NCI-H748 (cell line): ENCODE results near the gene HMX1.

Experiments used
- DNase-seq: peaks from one replicate; lab custom pipeline; 2025; ENCODE audit not compliant: unreplicated experiment; lab: John Stamatoyannopoulos, UW

The HMX1 gene

DNA sequence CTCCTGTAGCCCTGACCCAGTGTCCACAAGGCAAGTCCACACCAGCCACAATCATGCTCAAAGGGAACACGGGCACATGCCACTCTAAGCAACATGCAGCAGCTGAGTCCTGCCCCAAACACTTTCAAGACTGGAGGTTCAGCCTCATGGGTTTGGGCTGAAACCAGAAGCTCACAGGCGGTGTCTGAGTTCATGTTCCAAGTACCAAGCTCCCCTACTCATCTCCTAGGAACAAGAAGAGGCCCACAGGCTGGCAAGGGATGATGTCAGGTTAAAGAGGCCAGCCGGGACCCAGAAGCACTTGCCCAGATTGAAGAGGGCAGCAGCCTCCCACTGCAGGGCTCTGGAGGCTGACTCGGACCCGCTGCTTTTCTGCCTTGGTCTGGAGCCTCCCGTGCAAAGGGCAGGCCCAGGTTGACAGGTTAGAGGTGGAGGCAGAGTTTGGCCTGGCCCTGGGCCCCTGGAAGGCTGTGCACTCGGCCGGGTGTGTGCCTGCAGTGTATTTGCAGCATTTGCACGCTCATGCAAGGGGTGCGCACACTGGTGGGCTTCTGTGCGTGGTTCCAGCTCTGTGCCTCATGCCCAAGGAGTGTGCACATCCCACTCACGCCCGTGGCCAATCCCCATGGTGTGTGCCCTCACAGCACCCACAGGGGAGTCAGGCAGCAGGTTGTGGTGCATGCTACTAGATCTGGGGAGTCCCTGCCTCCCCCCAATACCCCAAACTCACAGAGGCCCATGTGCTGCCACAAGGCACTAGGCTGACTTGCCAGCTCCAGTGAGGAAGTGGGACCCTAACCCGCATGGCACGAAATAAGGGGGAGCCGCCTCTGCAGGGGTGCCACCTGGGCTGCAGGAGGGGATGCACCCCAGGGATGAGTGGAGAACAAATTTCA is 2.4 kb downstream of the HMX1 start:
- no peak for DNase-seq

DNA sequence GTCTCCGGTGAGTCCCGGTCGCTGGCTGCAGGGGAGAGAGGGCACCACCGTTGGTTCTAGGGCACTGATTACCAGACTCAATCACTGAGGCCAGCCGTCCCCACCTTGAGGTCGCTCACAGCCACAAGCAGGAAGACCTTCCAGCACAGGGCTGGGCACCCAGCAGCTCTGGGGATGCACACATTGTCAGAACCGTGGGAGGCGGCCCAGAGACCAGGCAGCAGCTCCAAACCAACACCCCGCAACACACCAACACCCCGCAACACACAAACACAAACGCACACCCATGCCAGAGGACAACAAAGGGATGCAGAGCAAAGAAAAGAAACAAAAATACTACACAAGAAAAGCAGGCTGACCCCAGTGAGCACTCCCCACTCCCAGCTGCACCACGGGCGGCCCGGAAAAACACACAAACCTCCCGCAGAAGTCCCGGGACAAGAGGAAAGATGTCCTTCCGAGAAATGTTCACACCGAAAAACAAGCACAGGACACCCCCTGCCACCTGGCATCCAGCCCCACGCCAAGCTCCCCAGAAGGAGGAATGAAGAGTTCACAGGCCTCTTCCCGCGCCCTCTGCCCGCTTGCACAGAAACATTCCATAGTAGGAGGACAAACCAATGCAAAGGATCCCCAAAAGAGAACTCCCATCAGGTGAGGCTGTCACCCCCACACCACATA is 3.2 kb downstream of the HMX1 start:
- no peak for DNase-seq

DNA sequence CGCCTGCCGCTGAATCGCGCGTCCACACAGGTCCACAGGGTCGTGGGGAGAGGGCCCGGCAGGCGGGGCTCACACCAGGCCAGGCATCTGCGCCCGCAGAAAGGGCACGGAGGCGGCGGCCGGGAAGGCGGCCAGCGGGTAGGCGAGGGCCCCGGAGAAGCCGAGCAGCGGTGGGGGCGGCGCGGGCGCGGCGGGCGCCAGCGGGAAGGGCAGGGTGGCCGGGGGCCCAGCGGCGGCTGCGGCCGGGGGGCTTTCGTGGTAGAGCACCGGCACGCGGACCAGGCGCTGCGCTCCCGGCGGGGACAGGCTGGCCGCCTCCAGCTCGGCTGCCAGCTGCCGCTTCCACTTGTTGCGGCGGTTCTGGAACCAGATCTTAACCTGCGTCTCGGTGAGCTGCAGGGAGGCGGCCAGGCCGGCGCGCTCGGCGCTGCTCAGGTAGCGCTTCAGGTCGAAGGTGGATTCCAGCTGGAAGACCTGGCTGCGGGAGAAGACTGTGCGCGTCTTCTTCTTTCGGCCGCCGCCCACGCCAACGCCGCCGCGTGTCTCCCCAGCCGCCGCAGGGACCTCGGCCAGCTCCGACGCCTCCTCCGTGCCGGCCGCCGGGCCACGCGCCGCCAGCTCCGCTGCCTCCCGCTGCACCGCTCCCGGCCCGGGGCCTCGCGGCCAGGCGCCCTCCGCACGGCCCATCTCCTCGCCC is 3.9 kb downstream of the HMX1 start:
- DNase-seq: no peak

DNA sequence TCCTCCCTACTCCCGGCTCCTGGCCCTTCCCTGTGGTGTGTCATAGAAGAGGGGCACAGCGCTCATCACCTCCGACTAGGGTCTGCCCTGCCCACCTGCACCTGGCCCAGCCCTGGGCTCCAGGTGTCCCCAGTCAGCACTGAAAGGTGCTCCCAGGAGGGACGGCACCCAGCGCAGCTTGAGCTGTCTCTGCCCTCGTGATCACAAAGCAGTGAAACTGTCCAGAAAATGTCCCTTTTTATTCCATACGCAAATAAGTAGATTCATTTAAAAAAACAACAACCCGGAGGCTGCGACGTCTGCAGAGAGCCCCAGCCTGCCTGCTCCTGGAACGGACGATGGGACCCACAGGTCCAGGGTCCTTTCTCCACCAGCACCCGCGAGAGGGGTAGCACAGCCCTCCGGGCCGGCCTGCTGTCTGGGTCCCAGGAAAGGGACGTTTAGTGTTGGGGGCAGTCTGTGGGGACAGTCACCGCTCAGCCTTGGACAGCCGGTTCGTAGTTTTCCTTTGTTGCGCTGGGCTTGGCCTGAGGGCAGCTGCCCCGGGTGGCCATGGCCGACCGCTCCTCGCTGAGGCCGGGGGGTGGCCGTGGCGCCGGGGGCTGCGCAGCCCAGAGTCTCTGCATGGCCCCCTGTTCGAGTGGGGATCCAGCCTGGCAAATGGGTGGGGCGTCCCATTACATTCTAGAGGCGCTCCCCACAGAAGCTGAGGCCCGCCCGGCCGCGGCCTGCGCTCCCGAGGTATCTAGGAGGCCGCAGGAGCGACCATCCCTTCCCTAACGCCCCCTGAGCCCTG is 4.6 kb downstream of the HMX1 start:
- no peak for DNase-seq

DNA sequence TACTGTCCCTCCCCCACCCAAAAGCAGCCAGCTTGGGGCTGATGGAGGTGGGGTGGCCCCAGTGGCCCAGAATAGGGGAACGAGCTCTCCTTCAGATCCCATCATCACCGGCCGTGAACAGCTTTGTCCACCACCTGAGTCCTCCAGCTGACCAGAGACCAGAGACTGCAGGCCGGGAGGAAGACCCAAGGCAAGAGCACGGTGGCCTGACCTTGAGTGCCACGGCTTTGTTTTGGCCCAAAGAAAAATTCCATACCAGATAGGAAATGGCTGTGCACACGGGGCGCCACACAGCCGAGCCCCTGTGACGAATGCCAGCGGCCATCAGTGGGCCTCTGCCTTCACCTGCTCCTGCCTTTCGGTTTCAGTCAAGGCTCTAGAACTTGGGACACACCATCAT is 5.2 kb downstream of the HMX1 start:
- no peak for DNase-seq

DNA sequence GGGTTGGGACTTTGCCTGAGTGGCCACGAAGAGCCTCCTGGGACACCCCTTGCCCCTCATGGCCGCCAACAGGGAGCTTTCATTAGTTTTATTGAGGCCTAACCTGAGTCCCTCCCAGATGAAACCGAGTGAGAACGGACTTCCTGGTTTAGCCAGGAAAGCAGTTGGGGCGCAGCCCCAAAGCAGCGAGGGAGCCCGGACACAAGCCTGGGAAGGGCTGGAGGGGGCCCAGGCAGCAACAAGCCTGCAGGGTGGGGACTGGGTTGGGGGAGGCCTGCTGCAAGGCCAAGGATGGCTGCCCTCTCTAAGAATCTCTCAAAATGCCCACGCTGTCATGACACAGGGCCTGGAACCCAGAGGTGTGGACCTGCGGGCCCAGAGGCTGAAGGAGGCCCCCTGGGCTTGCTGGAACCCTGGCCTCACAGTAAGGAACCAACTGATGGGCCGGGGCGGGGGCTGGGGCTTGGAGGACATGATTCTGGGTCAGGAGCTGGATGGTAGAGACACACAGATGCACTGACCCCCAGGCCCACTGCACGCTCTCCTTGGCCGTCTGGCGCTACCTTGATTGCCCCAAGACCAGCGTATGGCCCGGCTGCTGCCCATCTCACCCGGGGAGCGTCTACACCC is 5.8 kb downstream of the HMX1 start:
- no peak for DNase-seq

DNA sequence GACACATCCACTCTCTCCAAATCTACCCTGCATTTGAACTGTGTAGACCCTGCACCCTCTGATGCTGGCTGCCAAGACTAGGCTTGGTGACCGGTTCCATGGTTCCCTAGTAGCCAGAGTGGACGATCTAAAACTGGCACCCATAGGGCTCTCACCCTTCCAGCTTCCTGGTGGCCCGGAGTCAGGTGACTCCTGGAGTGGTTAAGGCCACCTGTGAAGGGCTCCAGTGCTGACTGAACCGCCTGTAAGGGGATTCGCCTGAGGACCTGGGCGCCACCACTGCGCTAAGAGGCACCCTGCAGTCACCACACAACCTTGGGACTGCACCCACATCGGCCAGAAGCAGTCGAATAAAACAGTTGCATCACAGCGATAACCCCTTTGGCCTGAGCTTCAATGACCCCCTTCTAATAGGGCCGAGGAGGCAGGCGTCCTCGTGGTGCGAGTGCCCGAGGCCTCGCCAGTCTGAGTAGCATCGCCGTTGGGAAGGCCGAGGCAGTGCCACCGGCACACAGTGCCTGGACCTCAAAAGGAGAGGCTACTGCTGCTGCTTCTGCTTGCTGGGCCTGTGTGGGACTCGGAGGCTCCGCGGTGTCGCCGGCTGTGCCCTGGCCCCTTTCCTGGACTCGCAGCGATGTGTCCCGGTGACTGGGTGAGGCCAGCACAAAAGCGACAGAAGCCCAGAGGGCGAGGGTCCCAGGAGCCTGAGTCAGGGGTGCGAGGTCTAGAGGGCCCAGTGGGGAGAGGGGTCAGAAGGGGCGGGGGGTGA is 6.5 kb downstream of the HMX1 start:
- DNase-seq: no peak

DNA sequence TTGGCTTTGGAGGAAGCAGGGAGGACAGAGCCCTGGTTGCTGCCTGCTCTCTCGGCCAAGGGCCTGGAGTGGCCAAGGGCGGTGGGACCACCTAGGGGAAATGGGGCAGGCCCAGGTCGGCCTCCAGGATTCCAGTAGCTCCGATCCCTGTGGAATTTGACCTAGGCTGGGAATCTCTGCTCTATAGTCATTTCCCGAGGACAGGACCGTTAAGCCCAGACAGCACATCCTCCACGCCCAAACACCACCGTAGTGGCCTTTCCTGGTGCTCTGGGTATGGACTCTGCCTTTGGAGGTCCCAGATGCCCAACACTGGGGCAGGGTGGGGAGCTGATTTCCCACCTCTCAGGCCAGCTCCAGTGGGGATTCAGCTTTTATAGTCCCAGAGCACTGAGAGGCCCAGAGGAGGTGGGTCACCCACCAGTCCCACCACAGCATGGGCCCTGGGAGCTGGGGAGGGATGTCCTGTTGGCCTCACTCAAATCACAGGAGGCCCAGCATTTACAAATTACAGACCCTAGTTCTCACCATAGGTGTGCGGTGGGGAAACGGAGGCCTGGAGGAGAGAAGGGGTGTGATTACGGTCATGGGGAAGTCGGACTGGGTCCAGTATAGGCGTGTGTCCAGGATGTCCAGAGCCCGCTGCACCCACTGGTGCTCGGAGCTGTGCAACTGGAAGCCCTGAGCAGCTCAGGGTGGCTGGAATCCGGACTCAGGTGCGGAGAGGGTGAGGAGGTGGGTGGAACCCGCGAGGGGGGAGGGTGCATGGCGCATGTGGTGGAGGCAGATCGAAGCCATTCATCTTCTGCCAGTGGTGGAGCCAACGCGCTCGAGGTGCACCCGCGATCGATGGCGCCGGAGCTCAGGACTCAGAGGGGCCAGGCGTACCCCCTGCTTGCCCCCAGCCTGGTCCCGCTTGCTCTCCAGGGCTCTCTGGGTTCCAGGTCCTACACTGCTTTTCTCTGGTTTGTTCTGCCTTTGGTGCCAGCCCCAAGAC is 7.7 kb downstream of the HMX1 start:
- DNase-seq: no peak

DNA sequence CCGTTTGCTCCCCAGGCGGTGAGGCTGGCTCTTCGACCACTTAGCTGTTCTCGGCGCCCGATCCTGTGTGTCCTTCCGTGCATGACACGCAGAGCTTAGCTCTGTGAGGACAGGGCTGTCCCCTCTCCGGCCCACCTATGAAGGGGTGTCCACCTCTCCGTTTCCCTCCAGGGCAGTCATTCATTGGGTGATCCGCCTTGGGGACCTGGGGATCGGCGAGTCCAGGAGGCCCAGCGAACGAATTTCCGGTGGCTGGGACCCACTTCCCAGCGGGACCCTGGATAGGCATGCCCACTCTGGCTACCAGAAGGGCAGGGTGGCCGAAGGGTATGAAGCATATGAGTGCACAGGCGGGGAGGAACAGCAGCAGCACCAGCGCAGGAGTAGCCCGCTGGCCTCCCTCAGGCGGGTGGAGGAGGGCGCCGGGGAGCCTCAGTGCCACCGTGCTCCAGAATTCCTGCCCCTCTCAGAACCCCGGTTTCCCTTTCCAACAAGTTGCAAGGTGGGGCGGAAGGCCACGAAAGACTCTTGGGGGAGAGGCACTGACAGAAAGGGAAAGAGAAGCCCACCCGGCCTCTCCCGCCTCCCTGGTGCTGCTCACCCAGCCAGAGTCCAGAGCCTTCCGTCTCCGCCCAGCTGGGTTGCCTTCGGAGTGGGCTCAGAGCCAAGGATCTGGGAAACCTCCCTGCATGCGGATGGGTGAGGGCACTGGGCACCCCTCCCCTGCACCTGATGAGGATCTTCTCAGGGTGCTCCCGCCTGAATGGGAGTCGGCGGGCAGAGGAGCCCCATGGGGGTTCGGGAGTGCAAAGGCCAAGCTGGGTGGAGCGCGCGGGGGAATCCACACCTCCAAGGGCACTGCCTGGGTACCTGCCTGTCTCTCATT is 8.6 kb downstream of the HMX1 start:
- no peak for DNase-seq

DNA sequence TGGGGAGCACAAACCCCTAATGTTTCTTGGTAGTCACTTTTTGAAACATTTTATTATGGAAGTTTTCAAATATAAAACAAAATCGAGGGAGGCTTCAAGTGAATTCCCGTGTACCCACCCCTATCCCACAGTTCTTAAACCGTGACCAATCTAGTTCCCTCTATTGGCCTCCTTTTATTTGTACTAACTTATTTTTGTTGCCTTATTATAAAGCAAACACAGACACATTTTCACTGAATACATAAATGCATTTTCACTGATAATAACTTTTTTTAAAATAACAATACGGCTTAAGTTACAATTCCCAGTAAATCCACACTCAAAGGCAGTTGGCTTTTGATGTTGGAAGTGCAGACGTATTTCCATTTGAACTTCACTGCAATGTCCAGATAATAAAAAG is 9.3 kb downstream of the HMX1 start:
- DNase-seq: no peak

DNA sequence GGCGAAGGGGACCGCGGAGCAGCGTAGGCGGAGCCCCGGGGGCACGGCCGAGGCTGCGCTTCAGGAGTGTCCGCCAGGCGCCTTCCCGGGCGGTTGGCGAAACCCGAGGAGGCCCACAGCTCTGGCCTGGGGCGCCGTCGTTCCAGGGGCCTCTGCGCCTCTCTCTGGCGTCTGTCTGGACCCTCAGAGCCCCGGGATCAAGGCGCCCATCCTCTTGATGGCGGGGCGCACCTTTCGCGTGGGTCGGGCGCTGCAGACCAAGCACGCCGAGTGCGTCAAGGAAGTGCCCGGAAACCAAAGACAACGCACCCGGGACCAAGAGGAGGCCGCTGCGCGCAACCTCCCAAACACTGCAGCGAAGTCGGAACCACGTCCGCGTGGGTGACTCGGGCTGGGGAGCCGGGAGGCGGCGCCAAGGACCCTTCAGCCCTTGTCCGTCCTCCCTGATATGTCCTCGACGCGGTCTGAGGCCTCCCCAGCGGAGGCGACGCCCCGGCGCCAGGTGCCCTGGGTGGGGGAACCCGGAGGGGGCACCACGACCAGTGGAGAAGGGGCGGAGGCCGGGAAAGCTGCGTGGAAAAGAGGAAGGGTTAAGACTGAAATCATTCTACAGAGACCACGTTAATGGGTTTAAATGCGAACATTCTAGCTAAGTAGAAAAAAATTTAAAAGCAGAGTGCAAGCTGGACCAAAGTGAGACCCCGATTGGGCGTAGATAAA is 9.9 kb downstream of the HMX1 start:
- no peak for DNase-seq

DNA sequence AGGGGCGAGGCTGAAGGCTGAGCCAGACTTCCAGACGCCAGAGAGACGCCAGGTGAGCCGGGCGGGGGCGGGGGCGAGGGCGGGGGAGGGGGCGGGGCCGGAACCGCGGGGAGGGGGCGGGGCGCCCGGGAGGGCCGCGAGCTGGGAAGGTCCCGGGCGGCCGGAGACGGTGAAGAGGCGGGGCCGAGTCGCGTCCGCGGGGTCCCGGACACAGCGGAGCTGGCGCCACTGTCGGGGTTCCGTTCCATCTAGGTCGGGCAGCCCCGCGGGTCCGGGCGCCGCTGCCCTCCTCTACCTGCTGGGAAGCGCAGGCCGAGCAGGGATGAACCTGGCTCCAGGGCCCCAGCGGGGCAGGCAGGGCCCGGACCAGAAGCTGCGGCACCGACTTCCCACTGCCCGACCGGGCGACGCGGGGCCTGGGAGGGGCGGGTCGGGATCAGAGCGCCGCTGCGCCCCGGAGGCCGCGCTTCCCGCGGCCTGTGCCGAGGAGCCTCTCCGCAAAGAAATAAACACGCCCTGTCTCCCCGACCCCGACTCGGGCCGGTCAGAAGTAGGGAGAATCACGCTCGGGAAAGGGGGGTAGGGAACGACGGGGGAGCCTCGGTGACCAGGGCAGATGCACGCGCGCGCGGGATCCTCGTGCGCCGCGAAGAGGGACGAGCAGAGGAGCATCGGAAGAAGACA is 10.6 kb downstream of the HMX1 start:
- DNase-seq: no peak

DNA sequence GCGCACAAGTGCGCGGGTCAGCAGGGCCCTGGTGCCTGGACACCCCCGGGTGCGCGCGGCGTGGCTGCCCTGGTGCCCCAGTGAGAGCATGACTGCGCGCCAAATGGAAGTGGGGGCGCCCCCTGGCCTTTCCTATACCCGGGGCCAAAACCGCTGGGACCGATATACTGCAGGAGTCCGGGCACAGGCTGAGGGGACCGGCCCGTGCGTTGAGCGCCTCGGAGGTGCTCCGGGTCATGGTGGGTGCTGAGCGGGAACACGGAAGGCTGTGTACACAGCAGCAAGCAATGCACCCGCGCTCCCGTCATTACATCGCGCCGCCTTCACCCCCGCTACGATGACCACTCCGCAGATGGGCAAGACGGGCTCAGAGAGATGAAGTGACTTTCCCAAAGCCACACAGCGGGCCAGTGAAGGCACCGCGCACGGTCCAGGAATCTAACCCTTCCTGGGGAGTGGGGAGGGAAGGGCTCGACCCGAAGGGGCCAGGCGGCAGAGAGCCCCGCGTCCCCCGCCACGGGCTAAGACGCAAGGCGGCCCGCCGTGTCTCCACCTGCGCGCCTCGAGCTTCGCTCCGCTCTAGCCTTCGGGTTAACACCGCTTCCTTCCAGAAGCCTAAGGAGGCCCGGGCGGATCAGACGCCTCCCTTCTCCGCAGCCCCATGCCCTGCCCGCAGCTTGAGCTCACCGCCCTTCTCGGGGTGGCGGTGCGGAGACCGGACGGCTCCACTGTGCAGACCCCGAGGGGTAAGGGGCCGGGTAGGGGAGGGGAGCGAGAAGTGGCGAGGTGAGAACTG is 11.3 kb downstream of the HMX1 start:
- no peak for DNase-seq

DNA sequence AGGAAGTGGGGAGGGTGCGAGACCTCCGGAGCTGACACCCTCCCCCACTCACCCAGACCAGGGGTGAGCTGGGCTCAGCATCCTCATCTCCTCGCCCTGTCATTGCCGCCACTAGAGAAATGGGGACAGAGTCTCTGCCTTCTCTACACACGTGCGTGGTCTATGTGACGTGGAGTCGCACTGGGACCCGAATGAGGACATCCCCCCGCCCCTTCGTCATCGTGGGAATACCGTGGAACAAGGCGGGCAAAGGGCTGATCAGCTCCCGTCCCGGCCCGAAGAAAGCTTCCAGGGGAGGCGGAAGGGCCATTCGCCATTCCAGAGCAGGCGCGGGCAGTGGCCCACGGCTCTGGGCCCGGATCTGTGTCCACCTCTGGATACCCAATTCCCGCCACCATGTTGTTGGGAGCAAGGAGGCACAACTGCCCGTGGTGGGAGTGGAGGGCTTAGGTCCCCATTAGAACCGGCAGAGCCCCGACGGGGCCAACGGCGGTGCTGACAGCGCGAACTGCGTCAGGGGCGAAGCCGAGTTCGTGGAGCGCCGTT is 12.0 kb downstream of the HMX1 start:
- no peak for DNase-seq

DNA sequence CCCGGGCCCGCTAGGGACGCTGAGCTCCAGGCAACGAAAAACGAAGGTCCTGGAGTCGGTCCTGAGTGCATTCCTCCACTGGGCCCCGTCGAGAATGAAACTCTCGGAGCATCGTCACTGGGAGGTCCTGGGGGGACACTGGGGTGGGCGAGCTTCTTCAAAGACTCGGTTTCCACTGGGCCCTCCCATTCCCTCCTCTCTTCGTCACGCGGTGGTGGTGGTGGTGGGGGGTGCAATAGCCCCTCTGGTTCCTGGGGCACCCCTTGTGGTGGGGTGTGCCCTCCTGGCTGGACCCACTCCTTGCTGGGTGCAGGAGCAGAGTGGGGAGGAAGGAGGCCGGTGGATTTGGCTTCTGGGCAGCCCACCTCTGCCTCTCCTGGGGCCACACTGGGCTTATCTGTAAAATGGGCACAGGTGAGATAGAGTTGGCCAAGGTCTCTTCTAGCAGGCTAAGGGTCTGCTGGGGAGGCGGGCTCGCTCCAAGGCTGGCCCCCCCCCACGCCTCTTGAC is 12.9 kb downstream of the HMX1 start:
- DNase-seq: no peak
